ENCODE results near the gene CNNM3. TPM values are rescaled to one million over a fixed set of nuclear protein-coding genes. Genes with fewer than 3 reads are reported as not detected.

Gene CNNM3
- total RNA-seq, 1 donor from 2014 or later = 10.6 TPM

DNA sequence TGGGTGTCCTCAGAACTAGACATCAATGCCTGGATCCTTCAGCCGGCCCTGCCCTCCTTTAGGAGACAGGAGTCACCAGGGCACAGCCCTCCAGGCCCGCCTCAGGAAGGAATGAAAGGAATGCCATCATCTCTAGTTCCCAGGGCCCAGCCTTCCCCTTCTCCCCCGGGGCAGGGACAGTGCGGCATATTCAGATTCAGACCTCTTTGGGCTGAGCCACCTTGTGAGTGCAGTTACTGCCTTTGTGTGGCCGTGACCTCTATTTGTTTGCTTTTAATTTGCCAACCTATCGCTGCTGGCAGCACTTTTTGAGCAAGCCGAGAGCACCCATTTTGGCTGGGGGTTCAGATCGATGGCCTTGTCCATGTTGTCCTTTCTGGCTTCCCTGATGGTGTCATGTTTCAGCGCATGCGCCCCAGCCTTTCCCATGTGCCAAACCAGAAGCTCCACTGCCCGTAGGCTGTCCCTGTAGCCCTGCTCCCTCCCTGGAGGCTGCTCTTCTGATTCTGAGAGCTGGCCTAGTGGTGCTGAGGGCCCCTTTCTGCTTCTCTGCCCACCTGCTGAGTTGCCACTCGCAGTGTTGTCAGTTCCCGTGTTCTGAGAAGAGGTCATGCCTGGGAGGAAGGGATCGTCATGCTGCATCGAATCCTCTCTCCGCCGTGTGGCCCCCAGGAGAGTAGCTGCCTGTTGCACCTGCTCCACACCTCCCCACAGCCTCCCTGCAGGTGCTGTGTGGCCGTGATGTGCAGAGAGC, 16.9 kb downstream of the CNNM3 start:
- DNase-seq (ENCODE audit: low read depth) = no peak
- TF ChIP-seq, protein P1, sequence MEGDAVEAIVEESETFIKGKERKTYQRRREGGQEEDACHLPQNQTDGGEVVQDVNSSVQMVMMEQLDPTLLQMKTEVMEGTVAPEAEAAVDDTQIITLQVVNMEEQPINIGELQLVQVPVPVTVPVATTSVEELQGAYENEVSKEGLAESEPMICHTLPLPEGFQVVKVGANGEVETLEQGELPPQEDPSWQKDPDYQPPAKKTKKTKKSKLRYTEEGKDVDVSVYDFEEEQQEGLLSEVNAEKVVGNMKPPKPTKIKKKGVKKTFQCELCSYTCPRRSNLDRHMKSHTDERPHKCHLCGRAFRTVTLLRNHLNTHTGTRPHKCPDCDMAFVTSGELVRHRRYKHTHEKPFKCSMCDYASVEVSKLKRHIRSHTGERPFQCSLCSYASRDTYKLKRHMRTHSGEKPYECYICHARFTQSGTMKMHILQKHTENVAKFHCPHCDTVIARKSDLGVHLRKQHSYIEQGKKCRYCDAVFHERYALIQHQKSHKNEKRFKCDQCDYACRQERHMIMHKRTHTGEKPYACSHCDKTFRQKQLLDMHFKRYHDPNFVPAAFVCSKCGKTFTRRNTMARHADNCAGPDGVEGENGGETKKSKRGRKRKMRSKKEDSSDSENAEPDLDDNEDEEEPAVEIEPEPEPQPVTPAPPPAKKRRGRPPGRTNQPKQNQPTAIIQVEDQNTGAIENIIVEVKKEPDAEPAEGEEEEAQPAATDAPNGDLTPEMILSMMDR (conservative IDR thresholded peaks at IDR 0.05; ENCODE audit: low read depth, low read length) = no peak
- no peak overlapping the region for H3K4me3 ChIP-seq (ENCODE audit: low read depth, low read length)

DNA sequence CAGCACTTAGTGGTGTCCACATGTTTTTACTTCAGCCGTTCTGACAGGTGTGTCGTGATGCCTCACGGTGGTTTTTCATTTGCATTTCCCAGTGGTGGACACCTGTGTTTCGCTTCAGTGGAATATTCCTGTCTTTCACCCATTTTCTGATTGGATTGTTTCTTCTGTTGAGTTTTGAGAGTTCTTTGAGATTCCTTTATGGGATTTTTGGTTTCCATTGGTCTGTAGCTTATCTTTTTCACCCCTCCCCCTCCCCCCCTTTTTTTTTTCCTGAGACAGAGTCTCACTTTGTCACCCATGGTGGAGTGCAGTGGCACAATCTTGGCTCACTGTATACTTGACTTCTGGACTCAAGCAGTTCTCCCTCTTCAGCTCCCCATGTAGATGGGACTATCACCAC, 19.8 kb downstream of the CNNM3 start:
- DNase-seq (ENCODE audit: low read depth) = no peak
- TF ChIP-seq, protein P1 (conservative IDR thresholded peaks at IDR 0.05; ENCODE audit: low read depth, low read length) = no peak
- H3K4me3 ChIP-seq (ENCODE audit: low read depth, low read length) = no peak overlapping the region

DNA sequence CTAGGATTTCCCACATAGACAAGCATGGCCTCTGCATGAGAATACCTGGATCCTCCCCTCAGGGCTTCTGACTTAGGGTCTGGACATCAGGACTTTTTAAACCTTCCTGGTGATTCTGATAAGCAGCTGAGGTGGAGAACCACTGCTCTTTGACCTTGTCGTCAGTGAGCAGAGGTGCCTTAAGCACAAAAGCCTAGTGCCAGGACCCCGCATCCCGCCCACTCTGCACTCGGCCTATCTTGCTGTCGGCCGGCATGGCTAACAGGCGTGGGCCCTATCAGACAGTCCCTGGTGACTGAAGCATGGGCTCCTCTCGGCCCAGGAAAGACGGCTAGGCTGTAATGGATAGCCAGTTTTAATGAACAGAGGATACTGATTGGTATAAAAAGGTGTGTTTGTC, 21.5 kb downstream of the CNNM3 start:
- TF ChIP-seq, protein P1 (conservative IDR thresholded peaks at IDR 0.05; ENCODE audit: low read depth, low read length) = no peak
- DNase-seq (ENCODE audit: low read depth) = no peak
- no peak overlapping the region for H3K4me3 ChIP-seq (ENCODE audit: low read depth, low read length)

DNA sequence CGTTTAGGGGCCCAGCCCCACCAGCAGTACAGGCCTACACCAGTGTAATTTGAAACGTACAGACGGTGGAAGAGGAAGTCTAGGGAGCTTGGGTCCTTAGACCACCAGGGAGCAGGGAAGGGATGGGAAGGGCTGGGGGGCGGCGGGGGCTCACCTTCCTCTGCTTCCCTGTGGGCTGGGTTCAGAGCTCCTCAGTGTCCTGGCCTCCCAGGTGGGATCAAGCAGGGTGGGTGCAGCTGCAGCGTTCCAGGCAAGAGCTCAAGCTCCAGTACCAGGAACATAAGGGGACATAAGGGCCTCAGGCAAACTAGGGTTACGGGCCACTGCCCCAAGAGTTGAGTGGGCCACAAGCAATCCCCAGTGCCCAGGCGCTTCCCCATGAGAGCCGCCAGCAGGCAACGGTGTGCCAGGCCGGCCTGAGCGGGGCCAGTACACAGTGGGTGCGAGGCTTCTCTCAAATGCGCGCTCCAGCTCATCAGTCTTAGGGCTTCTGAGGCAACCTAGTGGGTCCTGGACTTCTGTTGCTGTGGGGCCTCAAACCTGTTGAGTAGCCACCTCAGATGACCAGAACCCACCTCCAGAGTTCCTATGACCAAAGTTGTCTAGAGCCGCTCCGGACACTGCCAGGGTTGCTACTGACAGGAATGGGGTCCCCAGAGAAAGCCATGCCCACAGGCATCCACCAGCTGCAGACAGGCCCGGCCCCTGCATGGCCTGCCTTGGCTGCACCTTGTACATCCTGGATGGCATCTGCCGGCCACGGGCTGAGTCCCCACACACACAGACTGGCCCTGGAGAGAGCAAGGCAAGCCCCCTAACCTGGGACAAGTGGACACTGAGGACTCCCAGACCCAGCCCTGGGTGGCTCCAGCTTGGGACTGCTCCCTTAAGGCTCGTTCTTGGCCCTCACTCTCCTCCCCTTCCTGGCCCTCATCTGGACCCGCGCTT, 22.6 kb downstream of the CNNM3 start:
- TF ChIP-seq, protein P1 (conservative IDR thresholded peaks at IDR 0.05; ENCODE audit: low read depth, low read length) = no peak
- no peak for DNase-seq (ENCODE audit: low read depth)
- no peak overlapping the region for H3K4me3 ChIP-seq (ENCODE audit: low read depth, low read length)

DNA sequence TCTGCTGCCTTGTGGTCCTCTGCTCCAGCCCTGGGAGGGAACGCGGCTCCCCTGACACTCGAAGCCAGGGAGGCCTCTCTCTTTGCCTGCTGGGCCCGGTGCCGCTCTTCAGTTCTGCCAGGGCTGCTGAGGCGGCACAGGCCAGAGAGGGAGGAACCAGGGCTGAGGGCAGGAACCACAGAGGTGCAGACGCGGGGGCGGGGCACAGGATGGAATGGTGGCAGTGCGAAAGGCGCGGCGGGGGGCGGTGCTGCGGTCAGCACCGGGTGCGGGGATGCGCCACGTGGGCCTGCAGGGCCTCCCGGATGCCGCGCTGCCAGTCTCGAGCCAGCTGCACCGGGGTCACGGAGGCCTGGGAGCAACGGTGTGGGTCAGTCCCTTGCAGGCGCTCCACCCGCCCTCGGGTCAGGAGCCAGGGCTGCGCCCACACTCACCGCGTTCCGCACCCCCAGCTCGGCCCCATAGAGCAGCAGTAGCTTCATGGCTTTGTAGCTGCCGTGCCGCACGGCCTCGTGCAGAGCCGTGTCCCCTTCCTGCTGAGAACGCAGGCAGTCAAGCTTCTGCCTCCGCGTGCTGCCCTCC, 23.3 kb downstream of the CNNM3 start:
- no peak overlapping the region for H3K4me3 ChIP-seq (ENCODE audit: low read depth, low read length)
- no peak for DNase-seq (ENCODE audit: low read depth)
- TF ChIP-seq, protein P1 (conservative IDR thresholded peaks at IDR 0.05; ENCODE audit: low read depth, low read length) = no peak

DNA sequence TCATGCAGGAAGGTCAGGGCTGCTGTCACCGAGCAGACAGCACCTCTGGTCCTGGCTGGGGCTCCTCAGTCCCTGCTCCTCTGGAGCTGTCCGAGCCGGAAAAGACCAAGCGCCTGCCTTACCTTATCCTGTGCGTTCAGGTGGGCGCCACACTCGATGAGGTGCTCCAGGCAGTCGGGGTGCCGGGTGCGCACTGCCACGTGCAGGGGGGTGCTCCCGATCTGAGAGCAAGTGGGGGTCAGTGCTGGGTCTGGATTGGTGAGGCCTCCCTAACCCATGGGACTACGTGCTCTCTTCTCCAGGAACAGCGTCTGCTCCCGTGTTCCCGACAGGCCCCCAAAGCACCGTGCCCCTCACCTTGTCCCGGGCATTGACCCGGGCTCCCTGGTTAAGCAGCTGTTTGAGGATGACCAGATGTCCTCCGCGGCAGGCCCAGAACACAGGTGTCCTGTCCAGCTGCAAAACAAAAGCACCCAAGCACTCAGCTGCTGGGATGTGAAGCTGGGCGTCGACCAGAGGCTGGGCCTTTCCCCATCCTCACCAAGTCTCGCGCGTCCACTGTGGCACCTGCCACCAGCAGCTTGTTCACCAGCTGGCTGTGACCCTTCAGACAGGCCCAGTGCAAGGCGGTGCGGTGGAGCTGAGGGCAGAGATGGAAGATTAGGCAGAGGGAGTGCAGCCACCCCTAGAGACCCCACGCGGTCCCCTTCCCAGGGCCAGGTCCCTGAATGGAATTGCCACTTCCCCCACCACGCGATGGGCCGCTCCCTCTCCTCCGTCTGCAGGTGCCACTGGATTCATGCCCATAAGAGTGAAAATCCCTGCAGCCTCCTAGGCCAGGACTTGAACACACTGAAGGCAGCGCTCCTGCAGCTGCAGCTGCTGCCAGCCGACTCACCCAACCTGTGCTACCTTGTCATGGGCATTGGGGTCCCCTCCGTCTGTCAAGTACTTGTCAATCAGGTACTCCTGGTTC, 24.1 kb downstream of the CNNM3 start:
- no peak for DNase-seq (ENCODE audit: low read depth)
- TF ChIP-seq, protein P1 (conservative IDR thresholded peaks at IDR 0.05; ENCODE audit: low read depth, low read length) = no peak
- H3K4me3 ChIP-seq (ENCODE audit: low read depth, low read length) = no peak overlapping the region
